ENCODE measurements around the gene TM4SF18. TPM values are rescaled to one million over a fixed set of nuclear protein-coding genes. Genes with fewer than 3 reads are reported as not detected.
A peak's percentile ranks its signal among the peaks of the same experiment; 100 is the strongest.
"Not testable (repeated sequence)": the region's sequence is repeated elsewhere in the genome, so short reads cannot be mapped to it uniquely, and the experiment has no call there.

Gene TM4SF18, protein sequence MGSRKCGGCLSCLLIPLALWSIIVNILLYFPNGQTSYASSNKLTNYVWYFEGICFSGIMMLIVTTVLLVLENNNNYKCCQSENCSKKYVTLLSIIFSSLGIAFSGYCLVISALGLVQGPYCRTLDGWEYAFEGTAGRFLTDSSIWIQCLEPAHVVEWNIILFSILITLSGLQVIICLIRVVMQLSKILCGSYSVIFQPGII
- 1.4 TPM for total RNA-seq

DNA sequence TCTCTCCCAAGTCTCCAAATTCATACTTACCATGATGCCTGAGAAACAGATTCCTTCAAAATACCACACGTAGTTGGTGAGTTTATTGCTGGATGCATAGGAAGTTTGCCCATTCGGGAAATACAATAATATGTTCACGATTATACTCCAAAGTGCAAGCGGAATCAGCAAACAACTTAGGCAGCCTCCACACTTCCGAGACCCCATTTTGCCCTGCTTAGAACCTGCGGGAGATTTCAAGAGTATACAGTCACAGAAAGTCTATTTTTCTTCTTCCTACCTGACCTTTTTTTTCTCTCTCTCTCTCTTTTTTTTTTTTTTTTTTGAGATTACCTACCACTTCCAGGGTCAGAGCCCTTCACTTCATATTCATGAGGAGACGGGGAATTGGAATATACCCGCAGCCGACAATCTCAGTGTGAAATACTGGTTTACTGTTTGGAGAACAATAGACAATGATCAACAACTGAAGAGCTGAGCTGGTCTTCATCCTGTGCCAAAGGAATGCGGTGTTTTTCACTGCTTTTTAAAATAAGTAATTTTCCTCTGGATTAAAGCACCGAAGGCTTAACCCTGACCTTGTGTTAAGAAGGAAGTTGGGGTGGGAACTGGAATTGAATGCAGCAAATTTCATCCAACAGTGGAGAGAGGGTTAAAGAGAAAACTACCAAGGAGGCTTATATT is at the start of gene TM4SF18:
TM4SF18 (minus strand) TSS at position 461 of the 684 bp plus-strand sequence; CDS start at position 207, 254 bp downstream.
- no peak for ATAC-seq
- no peak for DNase-seq (ENCODE audit: low spot score)

DNA sequence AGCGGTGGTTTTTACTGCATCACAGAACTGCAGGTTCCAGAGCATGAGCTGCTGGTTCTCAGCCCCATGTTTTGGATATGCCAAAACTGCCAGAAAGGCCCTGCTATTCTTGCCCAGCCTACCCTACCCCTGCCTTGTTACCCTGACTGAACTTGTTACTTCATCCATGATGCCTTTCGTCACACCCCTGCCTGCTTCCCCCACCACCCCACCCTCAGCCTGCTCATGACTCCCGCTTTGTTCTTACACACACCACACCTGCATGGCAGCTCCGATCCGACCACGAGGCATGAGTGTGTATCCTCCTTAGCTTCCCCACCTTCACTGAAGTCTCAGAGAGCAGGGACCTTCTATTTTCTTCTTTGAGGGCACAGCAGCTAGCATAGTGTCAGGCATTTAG is 49.1 kb upstream of the TM4SF18 start:
- ATAC-seq (no peak), DNase-seq (ENCODE audit: low spot score) (no peak)

DNA sequence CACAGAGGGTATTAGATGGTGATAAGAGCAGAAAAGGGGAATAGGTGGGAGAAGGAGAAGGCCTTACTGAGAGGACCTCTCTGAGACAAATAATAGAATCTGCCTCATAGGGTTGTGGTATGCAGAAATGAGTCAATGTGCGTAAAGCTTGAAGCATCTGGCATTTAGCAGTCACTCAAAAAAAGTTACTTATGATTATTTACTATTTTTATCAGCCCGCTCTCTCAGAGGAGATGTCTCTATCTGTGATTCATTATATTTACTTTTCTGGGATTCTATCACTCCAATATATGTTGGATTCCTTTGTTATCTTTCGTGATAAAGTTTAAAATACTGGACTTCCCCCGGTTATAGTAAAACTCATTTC is 48.6 kb upstream of the TM4SF18 start:
- no peak for DNase-seq (ENCODE audit: low spot score)
- no peak for ATAC-seq

DNA sequence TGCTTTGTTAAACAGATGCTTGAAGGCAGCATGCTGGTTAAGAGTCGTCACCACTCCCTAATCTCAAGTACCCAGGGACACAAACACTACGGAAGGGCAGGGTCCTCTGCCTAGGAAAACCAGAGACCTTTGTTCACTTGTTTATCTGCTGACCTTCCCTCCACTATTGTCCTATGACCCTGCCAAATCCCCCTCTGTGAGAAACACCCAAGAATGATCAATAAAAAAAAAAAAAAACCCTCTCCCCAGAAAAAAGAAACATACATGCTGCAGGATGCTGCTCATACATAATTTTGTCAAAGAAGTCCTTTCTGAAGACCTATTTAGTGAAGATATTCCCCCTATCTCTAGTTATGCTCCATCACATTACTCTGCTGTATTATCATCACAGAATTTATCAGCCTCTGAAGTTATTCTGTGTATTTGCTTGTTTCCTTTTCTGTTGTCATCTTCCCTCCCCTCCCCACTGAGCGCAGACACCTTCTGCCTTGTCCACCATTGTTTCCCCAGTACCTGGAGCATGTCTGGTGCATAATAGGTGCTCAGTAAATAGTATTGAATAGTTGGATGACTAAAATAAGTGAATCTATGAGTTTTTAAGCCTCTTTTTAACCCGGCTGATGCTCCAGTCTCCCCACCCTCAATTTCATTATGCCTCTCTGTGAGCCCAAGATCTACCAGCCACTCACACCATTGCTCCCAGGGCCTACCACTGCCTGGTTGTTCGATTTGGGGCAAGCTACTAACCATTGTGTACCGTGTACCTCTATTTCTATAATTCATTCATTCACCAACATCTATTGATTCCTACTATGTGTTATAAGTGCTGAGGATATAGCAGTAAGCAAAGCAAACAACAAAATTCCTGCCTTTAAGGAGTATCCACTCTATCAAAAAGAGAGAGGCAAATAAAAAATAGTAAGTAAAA is 48.0 kb upstream of the TM4SF18 start:
- DNase-seq (ENCODE audit: low spot score) (no peak), ATAC-seq (no peak)

DNA sequence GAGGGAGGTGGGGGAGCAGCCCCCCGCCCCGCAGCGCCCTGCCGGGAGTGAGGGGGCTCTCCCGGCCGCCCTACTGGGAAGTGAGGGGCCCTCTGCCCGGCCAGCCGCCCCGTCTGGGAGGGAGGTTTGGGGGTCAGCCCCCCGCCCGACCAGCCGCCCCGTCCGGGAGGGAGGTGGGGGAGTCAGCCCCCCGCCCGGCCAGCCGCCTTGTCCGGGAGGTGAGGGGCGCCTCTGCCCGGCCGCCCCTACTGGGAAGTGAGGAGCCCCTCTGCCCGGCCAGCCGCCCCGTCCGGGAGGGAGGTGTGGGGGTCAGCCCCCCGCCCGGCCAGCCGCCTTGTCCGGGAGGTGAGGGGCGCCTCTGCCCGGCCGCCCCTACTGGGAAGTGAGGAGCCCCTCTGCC is 46.8 kb upstream of the TM4SF18 start:
- not testable (repeated sequence) for ATAC-seq

DNA sequence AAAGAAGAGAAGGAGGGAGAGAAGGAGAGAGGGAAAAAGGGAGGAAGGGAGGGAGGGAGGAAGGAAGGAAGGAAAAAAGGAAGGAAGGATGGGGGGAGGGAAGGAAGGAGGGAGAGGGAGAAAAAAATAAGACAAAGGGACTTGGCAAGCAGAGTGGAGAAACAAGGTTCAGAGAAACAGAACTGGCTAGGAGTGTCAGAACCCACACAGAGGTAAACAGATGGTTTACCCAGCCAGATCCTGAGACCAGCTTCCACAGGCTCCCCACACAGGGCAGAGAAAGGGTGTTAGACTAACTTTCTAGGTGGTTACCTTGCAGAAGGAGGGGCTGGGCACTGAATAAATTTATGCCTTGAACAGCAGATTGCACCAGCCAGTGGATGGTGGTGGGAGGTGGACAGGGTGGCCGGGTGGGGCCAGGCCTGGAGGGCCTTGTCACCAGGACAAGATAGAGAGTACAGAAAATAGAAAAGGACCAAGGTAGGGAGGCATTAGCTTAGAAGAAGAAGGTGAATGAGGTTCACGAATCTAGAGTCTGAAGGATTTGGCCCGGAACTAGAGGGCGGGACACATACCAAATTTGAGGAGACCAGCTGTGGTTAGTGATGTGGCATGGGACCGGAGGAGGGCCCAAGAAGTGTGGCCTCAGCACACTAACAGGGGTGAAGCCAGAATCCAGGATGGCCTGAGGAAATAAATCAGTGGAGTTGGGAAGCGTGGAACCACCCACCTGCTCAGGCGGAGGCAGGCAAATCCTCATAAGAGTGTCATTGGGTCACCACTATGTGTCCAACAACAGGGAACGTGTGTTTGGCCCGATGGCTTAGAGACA is 45.3 kb upstream of the TM4SF18 start:
- DNase-seq (ENCODE audit: low spot score) (no peak), ATAC-seq (no peak)

More for the DNA sequence above, 46.8 kb upstream of the TM4SF18 start:
- DNase-seq (ENCODE audit: low spot score): not testable (repeated sequence)

DNA sequence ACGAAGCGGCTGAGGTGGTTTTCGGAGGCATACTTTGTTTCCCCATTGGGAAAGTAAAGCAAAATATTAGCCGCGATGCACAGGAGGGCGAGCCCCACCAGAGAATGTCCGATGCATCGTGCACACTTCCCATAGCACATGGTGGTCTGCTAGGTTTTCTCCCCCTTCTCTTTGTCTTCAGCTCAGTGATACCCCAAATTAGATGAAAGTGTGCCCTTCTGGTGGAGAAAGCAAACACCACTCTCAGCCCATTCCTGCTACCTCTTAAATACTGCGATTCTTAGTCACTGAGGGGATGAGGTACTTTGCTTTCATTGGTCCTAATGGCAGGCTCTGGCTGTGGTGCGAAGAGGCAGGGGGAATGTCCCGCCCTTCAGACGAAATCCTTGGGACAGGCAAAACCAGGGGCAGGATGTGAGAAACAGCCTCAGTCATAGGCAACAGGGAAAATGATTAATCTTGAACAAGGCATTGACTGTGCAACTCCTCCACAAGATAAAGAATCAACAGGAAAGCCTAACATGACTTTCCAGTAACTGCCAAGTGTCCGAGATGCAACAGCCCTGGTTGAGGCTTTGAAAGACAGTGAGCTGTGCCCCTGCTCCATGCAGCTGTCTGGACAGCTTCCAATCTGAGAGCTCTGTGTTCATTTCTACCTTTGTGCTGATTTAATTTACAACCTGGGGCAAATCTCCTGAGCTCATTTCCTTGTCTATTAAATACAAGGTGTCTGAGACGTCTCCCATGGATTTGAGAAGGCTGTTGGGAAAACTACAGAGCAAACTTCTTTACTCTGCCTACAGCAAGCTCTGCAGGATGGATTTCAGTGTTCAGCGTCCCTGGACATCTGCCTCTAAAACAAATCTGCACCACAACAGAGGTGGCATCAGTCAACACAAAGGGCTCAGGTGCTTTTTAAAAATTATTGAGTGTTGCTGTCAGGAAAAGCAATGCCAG is 44.2 kb upstream of the TM4SF18 start, which contains the start of gene TM4SF1:
TM4SF1 (minus strand) TSS at position 242 of the 957 bp plus-strand sequence; CDS start at position 140, 102 bp downstream.
- ATAC-seq: peak; percentile 71
- DNase-seq (ENCODE audit: low spot score): no peak

DNA sequence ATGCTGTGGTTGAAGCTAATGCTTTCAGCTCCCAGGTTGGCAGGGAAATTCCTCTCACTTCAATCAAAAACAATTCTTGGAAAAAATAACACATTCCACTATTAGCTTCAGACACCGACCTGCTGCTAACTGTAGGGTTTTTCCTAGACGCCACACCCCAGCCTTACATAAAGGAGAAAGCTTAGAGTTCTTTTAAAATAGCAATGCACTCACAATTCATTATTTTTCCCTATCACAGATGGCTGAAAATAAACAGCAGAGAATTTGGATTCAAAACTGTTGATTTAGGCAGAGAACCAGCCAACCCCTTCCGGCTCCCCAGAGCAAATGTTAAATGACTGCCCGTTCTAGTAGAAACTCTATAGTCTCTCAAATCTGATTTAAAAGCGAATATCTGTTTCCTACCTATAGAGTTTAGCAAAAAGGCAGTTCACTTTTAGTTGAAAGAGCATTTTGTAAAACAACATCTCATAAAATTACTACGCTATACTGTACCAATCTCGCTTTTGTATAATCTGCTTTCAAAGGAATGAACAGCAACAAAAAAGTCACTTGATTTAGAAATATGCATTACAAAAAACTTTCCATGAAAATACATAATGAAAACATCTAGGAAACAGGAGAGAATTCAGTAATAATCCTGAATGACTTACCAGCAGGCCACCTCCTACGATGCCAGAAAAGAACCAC is 43.4 kb upstream of the TM4SF18 start:
- peak; percentile 74 for ATAC-seq
- no peak for DNase-seq (ENCODE audit: low spot score)

DNA sequence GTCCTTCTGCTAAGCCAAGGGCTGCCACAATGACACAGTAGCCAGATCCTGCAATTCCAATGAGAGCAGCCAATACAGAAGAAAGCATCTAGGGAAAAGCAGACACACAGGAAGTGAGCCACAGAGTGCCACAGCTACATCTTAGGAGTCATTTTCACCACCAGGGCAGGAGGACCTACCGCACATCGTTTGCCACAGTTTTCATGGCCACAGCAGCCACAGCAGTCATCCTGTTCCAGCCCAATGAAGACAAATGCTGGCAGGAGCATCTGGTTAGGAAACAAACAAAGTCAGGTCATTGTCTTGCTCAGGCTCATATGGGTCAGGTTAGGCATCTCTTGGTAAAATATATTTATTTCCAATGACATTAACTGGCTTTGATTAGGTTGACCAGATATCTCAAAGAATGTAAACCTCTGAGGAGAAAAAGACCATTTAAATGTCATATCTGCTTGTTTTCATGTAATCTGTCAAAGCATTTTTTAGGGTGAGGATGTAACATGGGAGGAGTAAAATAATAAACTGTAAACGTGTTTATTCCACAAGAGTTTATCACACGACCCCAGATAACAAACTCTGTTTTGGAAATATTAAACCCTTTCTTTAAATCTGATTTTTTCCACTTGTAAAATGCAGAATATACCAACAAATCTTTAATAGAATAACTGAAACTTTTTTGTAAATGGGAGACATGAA is 42.2 kb upstream of the TM4SF18 start:
- ATAC-seq (no peak), DNase-seq (ENCODE audit: low spot score) (no peak)

DNA sequence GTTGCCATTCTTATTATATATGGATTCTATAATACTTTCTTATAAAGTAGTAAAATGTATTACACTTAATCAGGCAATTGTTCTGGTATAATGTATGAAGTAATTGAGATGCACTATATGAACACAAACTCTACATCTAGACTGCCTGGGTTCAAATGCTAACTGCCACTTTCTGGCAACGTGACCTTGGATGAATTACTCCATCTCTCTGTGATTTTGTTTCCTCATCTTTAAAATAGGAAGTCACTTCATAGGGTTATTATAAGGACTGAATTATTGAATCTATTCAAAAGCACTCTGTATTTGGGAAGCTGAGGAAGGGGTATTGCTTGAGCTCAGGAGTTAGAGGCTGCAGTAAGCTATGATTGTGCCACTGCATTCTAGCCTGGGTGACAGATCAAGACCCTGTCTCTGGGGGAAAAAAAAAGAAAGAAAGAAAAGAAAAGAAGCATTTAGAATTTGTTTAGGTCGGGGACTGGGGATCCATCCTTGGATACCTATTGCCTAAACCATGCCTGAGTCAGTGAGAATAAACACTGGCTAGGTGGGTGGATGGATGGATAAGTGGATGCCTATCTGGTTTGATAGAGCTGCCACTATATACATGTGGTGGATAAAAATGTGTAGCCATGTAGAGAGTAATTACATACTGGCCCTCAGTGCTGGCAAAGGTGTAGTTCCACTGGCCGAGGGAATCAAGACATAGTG is 41.5 kb upstream of the TM4SF18 start:
- DNase-seq (ENCODE audit: low spot score) (no peak), ATAC-seq (no peak)

DNA sequence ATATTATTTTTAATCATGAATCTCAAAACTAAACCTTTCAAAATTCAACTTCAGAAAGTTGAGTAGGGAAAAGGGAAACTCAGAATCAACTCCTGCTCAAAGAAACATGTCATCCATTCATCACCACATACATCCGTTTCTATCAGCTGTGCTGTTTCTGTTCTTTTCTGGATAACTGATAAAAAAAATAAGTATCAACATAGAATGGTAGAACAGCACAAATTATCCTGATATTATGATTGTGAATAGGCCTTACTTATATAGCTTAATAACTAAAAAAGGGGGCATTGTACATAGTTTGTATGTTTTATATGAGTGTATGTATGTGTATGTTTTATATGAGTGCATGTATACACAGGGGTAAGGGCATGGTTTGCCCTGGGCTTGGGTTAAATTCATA is 41.0 kb upstream of the TM4SF18 start:
- ATAC-seq: no peak
- DNase-seq (ENCODE audit: low spot score): no peak

DNA sequence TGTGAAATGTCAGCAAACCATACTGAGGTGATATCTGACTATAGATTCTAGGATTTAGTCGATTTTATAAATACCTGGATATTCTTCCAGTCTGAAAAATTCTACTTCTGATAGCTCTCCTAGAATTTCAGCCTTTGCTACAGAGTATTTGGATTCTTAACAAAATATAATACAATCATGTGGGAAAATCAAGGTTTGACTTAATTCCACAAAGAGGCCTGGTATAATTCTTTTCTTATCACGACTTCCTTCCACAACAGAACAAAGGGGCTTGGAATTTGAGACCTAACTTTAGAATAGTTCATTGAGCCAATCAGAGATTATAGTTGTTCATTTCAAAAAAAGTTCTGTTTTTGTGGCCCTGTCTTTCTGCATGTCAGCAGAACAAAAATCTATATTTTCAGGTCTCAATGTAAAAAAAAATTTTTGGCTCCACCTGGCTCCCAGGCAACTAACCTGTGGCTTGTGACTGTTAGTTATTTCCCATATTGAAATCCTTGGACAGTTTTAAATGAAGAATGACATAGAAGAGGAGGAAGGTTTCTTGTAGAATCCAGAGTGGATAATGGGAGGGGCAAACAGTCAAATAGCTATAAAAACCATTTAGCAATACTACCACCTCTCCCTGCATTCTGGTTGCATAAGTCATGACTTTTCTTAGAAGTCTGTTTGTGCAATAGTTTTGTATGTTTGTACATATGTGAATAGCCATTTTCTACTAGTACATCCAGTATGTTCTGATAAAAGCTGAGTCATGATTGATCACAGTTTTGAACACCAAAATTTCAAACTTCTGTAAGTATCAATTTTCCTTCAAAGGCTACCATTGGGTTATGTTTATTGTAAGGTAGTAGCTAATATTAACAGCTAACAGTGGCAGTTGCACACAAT is 40.0 kb upstream of the TM4SF18 start:
- DNase-seq (ENCODE audit: low spot score): no peak
- no peak for ATAC-seq

DNA sequence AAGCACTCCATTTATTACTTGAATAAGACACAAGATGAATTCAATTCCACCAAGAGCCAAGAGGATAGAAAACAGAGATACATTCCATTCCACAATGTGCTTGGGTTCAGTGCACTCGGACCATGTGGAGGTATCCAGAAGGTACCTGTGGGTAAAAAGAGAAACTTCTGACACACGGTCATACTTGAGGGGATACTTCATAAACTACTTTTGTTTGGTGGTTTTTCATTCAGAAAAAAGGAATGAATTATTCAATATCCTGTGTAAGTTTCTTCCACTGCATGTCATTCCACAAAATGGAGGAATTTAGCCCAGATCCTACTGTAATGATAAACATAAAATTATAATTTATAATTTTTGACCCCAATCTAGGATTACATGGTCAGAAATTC is 38.3 kb upstream of the TM4SF18 start:
- ATAC-seq: no peak
- DNase-seq (ENCODE audit: low spot score): no peak

DNA sequence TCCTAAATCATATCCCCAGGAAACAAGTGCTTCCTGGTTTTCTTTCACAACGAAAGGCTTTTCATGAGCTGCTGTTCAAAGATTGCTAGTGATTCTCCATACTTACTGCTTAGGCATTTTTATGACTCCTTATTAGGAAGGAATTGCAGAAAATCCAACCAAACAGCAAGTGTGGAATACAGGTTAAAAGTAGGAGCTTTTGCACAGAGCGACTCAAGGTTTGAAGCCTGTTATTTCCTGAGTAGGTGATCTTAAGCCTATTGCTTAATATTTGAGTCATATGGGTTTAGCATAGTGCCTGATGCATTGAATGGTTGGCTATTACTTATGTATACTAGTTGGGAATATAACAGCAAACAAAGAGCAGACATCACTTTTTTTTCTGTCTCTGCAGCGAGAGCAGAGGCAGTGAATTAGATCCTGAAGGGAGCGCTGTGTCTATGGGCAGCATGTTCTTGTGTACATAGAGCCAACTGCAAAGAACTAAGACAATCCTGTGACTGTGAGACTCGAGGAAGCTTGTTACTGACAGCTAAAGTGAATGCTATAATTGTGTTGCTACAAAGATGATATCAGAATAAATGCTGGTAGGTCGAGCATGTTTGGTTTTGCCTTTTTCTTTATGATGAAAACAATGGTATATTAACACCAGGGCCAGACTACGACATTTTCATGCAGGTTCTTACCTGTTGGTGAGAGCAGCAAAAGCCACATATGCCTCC is 37.7 kb upstream of the TM4SF18 start:
- ATAC-seq (no peak), DNase-seq (ENCODE audit: low spot score) (no peak)

DNA sequence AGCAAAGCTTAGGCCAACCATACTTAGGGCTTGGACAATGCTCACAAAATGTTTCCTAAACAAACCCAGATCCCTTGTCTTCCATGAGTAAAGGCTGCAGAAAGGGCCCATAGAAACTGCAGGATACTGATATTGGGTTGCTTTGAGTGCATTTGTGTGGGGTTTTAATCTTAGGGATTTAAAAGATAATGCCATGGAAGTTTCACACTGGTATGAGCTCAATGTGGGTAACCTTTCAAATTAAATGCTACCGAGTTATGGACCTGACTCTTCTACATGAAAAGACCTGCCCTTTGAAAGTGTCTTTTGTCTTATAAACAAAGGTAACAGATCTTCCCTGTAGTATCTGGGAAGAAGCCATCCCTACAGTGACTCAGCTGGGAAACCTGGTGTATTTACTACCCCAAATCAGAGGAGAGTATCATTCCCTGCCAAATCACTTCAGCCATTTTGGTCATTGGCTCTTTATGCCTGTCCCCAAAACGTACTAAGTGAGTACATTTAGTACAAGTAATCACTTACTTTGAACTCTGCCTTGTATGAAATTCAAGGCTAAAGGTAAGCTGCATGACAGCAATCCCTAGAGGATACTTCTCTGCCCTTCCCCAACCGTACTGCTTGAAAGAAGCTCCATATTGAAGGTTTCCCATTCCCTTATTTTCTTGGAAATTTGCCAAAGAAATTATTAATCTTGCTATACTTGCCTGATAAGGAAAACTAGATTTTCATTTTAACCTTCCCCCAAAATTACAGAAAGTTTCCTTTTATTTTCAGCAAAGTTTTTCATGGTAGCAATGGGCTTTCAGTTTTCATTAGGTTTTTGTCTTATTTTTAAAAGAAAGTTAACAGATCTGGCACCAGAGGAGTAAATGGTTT is 36.8 kb upstream of the TM4SF18 start:
- ATAC-seq: no peak

More for the DNA sequence above, 36.8 kb upstream of the TM4SF18 start:
- no peak for DNase-seq (ENCODE audit: low spot score)
